PFSK-1 (cell line): ENCODE measurements around the gene PPM1H.

ENCODE experiments used
- FOXP2 ChIP-seq: optimal IDR thresholded peaks from 2 replicates; pipeline ENCODE3; 2011; ENCODE audit warnings: borderline replicate concordance, control low read depth, inconsistent platforms; ENCODE audit not compliant: insufficient read depth; ENCODE audit errors: extremely low read length, extremely low read depth
- POLR2AphosphoS5 ChIP-seq: IDR thresholded peaks from 2 replicates; pipeline ENCODE4 v1.6.1; 2012; ENCODE audit warnings: low read depth, mild to moderate bottlenecking, control low read depth, low read length, moderate library complexity
- REST ChIP-seq, 2 experiments: IDR thresholded peaks; 2 replicates each; pipeline versions ENCODE4 v1.6.1 to v1.8.0; 2011 to 2012; ENCODE audit warnings: low read depth in 2 of 2, low read length in 2 of 2, control low read depth in 1 of 2, inconsistent platforms in 1 of 2, mild to moderate bottlenecking in 1 of 2, moderate library complexity in 1 of 2; ENCODE audit not compliant: insufficient read depth in 1 of 2
- SIN3A ChIP-seq: IDR thresholded peaks from 2 replicates; pipeline ENCODE4 v1.6.1; 2012; ENCODE audit warnings: mild to moderate bottlenecking, low read length, moderate library complexity, borderline replicate concordance; ENCODE audit not compliant: insufficient read depth
- TAF1 ChIP-seq: IDR thresholded peaks from 2 replicates; pipeline ENCODE4 v1.6.1; 2012; ENCODE audit warnings: low read length, control low read depth, borderline replicate concordance; ENCODE audit not compliant: insufficient read depth

GRCh38 chr12:62971769-62972525 is 37.0 kb upstream of the PPM1H start:
- no peak for TF ChIP-seq REST (IDR thresholded peaks at IDR 0.05; ENCODE audit: insufficient read depth in 1 of 2, low read depth in 2 of 2, low read length in 2 of 2)
- TF ChIP-seq POLR2AphosphoS5 = no peak
- no peak for TF ChIP-seq TAF1
- no peak for TF ChIP-seq SIN3A
- TF ChIP-seq FOXP2 = no peak
